Liver (tissue), 9 donors: Measurements from ENCODE around the gene KIAA1755. TPM values are rescaled to one million over a fixed set of nuclear protein-coding genes. Genes with fewer than 3 reads are reported as not detected.

Source experiments
- DNase-seq: peaks from one replicate; pipeline ENCODE4 v3.0.0-alpha.2; 2017; ENCODE audit warnings: low spot score
- H3K27ac ChIP-seq, 2 donors: one replicate each; pipeline ENCODE4 v1.7.0; 2013; ENCODE audit warnings: inconsistent platforms in 2 of 2, low read length in 2 of 2, control low read depth in 1 of 2, low read depth in 1 of 2, mild to moderate bottlenecking in 1 of 2
- H3K27me3 ChIP-seq, 4 donors: one replicate each; pipeline versions ENCODE4 v1.6.1 to v1.7.0; 2013; ENCODE audit warnings: low read length in 3 of 4, inconsistent platforms in 1 of 4, mild to moderate bottlenecking in 1 of 4, moderate library complexity in 1 of 4; ENCODE audit not compliant: control insufficient read depth in 4 of 4, insufficient read depth in 4 of 4
- H3K36me3 ChIP-seq, 4 donors: one replicate each; pipeline versions ENCODE4 v1.6.1 to v1.7.0; 2013; ENCODE audit warnings: low read length in 3 of 4, mild to moderate bottlenecking in 3 of 4, low read depth in 1 of 4, moderate library complexity in 1 of 4; ENCODE audit not compliant: control insufficient read depth in 4 of 4, insufficient read depth in 3 of 4
- H3K4me1 ChIP-seq, 4 donors: one replicate each; pipeline versions ENCODE4 v1.6.1 to v1.7.0; 2013; ENCODE audit warnings: low read length in 3 of 4, mild to moderate bottlenecking in 3 of 4, moderate library complexity in 1 of 4; ENCODE audit not compliant: control insufficient read depth in 4 of 4, insufficient read depth in 4 of 4
- H3K4me3 ChIP-seq, 3 donors: one replicate each; pipeline versions ENCODE4 v1.6.1 to v1.7.0; 2013; ENCODE audit warnings: low read length in 3 of 3, control low read depth in 1 of 3, low read depth in 1 of 3, mild to moderate bottlenecking in 1 of 3
- H3K9ac ChIP-seq, 2 donors: one replicate each; pipeline ENCODE4 v1.7.0; 2013; ENCODE audit warnings: low read length in 2 of 2, mild to moderate bottlenecking in 2 of 2, moderate library complexity in 2 of 2, control low read depth in 1 of 2, low read depth in 1 of 2
- H3K9me3 ChIP-seq, 4 donors: one replicate each; pipeline versions ENCODE4 v1.6.1 to v1.7.0; 2013; ENCODE audit warnings: low read length in 3 of 4; ENCODE audit not compliant: control insufficient read depth in 4 of 4
- ATF3 ChIP-seq: IDR thresholded peaks from 2 replicates; pipeline ENCODE4 v1.6.1; 2016; ENCODE audit warnings: antibody characterized with exemption
- CTCF ChIP-seq: fragments of 150-350 bp; IDR thresholded peaks from 2 replicates; pipeline ENCODE4 v1.5.1; 2017; ENCODE audit warnings: improper control_type of control experiment, low read depth, low read length; ENCODE audit not compliant: missing input control
- FOXA1 ChIP-seq: IDR thresholded peaks from 2 replicates; pipeline ENCODE4 v1.6.1; 2016; ENCODE audit warnings: antibody characterized with exemption
- HNF4A ChIP-seq, 2 donors: conservative IDR thresholded peaks; 2 replicates each; pipeline ENCODE4 v1.6.1; 2016; ENCODE audit warnings: antibody characterized with exemption in 2 of 2, mild to moderate bottlenecking in 2 of 2
- HNF4G ChIP-seq: IDR thresholded peaks from 2 replicates; pipeline ENCODE4 v1.6.1; 2016; ENCODE audit warnings: antibody characterized with exemption
- MAX ChIP-seq: IDR thresholded peaks from 2 replicates; pipeline ENCODE4 v1.6.1; 2016; ENCODE audit warnings: antibody characterized with exemption
- NR2F2 ChIP-seq: IDR thresholded peaks from 2 replicates; pipeline ENCODE4 v1.6.1; 2016; ENCODE audit warnings: antibody characterized with exemption
- RAD21 ChIP-seq, 2 donors: IDR thresholded peaks; 2 replicates each; pipeline ENCODE4 v1.6.1; 2016; ENCODE audit warnings: antibody characterized with exemption in 2 of 2, mild to moderate bottlenecking in 2 of 2
- REST ChIP-seq: IDR thresholded peaks from 2 replicates; pipeline ENCODE4 v1.6.1; 2016; ENCODE audit warnings: antibody characterized with exemption, mild to moderate bottlenecking
- RXRA ChIP-seq, 2 donors: IDR thresholded peaks; 2 replicates each; pipeline ENCODE4 v1.6.1; 2017 to 2018; ENCODE audit warnings: antibody characterized with exemption in 2 of 2, mild to moderate bottlenecking in 1 of 2
- SP1 ChIP-seq: IDR thresholded peaks from 2 replicates; pipeline ENCODE4 v1.6.1; 2018; ENCODE audit warnings: antibody characterized with exemption, mild to moderate bottlenecking
- TAF1 ChIP-seq: conservative IDR thresholded peaks from 2 replicates; pipeline ENCODE4 v1.6.1; 2016; ENCODE audit warnings: antibody characterized with exemption, mild to moderate bottlenecking
- YY1 ChIP-seq: IDR thresholded peaks from 2 replicates; pipeline ENCODE4 v1.6.1; 2016; ENCODE audit warnings: antibody characterized with exemption, mild to moderate bottlenecking
- WGBS: extraction: QIAGEN DNeasy Blood & Tissue Kit; methylation state at CpG from one replicate; pipeline ENCODE4 v1.1.7; 2013; 5-methylcytosine and 5-hydroxymethylcytosine counted together
- polyA plus RNA-seq, 2 donors: library from polyadenylated mRNA; stranded (reverse) in 1 of 2; unstranded in 1 of 2; fragments of 200-250 nt in 1 of 2; fragments of >200 nt in 1 of 2; fragmentation: Nextera tagmentation in 1 of 2; extraction: Ambion mirVana in 1 of 2; gene quantifications; one replicate each; pipeline versions ENCODE4 v1.2.1 to v1.2.3, GENCODE V29; 2013 to 2015
- total RNA-seq, 2 donors: library from RNA; depleted of rRNA; stranded (reverse); fragments of >200 nt; gene quantifications; one replicate each; pipeline ENCODE4 v1.2.3, GENCODE V29; 2014
- donor health status: healthy.
- donor health status: healthy.
- donor health status: healthy.
- donor health status: healthy.
- donor health status: healthy.

Gene KIAA1755
- total and polyA plus RNA-seq, 4 donors: 0.09 to 1.4 (median 0.81) TPM

GRCh38 chr20:38205001-38205400, 55.5 kb downstream of the KIAA1755 start:
- no peaks in the 10 kb centered on the region for H3K36me3 ChIP-seq
- no peaks in the 10 kb centered on the region for H3K27me3 ChIP-seq
- no peak overlapping the region for H3K4me3 ChIP-seq
- no peak for DNase-seq
- no peak overlapping the region for H3K27ac ChIP-seq
- TF ChIP-seq SP1: no peak
- no peaks in the 10 kb centered on the region for H3K4me1 ChIP-seq
- 66% methylated on average over 3 of the region's 3 CpGs for WGBS
- H3K9me3 ChIP-seq: no peaks in the 10 kb centered on the region
- H3K9ac ChIP-seq: no peak overlapping the region

GRCh38 chr20:38203981-38204357, 56.6 kb downstream of the KIAA1755 start:
- Histone ChIP-seq H3K4me3 (no peak overlapping the region), H3K4me1 (no peaks in the 10 kb centered on the region), H3K9me3 (no peaks in the 10 kb centered on the region), H3K27ac (no peak overlapping the region), H3K36me3 (no peaks in the 10 kb centered on the region), H3K9ac (no peak overlapping the region), H3K27me3 (no peaks in the 10 kb centered on the region)
- DNase-seq: no peak
- TF ChIP-seq NR2F2 (no peak), FOXA1 (no peak), SP1 (no peak), RXRA (IDR thresholded peaks at IDR 0.05) (no peak), CTCF (no peak), RAD21 (IDR thresholded peaks at IDR 0.05) (no peak), REST (no peak), MAX (no peak), HNF4G (no peak)
- WGBS: 87% methylated on average over 2 of the region's 2 CpGs

- no peaks in the 10 kb centered on the region for H3K36me3 ChIP-seq
- H3K9ac ChIP-seq: no peak overlapping the region
- no peaks in the 10 kb centered on the region for H3K27me3 ChIP-seq
- no peak for DNase-seq
- no peaks in the 10 kb centered on the region for H3K9me3 ChIP-seq
- H3K4me3 ChIP-seq: no peak overlapping the region
- no peak overlapping the region for H3K27ac ChIP-seq
- H3K4me1 ChIP-seq: no peaks in the 10 kb centered on the region
- 84% methylated on average over 6 of the region's 6 CpGs for WGBS
- TF ChIP-seq TAF1 (no peak), SP1 (no peak), HNF4A (conservative IDR thresholded peaks at IDR 0.05) (no peak), RXRA (IDR thresholded peaks at IDR 0.05) (no peak), ATF3 (no peak), YY1 (no peak)
Observed at GRCh38 chr20:38203337-38203980, 57.1 kb downstream of the KIAA1755 start.
